HG03342 (cell line): ENCODE results near the gene FAM163A.

Experiments
- ATAC-seq: cut with Tn5 transposase; IDR thresholded peaks from one replicate; pipeline ENCODE4 v1.9.1; 2021; ENCODE audit warnings: mild to moderate bottlenecking, moderate library complexity; ENCODE audit not compliant: unreplicated experiment

Gene FAM163A

DNA sequence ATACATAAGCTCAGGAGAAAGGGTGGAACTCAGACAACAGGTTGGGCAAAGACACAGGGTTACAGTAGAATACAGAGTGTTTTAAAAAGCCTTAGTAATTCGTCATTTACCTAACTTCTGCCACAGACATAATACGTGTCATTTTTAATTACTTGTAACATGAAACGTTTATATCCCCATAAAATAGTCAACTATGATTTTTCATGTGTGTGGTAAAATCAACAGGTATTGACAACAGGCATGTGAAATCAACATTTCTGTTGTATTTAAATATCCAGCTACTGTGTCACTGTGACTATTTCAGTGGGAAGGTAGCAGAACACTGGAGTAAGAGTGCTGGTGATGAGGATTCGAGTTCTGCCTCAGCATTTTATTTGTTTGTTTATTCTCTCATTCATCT lies 5.7 kb downstream of the FAM163A start:
- no peak for ATAC-seq

DNA sequence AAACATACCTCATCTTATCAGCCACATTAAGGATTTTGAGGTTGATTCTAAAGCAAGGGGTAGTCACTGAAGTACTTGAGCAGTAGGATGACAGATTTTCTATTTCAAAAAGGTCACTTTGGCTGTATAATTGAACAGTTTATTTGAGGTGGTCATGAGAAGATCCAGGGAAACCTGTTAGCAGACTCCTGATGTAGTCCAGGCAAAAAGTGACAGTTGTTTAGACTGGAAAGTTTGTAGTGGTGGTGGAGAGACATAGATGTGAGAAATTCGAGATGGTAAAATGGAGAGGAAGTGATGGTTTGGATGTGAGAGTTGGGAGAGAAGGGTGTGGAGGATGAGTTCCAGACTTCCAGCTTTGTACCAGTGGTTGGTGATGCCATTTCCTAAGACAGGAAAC lies 7.5 kb downstream of the FAM163A start:
- no peak for ATAC-seq

DNA sequence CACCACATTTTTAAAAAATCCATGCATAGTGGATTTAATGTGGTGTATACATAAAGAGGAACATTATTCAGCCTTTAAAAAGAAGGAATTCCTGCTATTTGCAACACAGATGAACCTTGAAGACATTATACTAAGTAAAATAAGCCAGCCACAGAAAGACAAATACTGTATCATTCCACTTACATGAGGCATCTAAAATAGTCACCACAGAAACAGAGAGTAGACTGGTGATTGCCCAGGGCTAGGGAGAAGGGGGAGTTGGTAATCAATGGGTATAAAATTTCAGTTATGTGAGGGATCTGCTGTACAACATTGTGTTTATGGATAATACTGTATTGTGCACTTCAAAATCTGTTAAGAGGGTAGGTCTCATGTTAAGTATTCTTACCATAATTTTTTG lies 10.0 kb downstream of the FAM163A start:
- no peak for ATAC-seq

GRCh38 chr1:179754041-179754624 lies 11.0 kb downstream of the FAM163A start:
- ATAC-seq = no peak

DNA sequence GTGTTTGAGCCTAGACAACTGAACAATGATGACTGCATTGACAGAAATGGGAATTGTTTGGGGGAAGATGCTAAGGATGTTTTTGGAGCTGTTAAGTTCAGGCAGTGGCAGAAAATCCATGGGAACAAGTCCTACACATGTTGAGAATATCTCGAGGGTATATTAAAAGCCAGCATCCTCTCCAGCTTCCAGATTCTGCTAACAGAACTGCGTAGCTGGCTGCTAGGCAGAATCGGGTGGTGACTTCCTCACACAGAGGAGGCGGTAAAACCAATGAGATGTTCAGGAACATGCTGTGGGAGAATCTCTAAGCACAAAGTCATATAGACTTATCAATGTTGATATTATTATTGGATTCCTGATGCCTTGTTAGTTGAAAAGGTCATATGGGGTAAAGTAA lies 14.8 kb downstream of the FAM163A start:
- ATAC-seq = no peak

DNA sequence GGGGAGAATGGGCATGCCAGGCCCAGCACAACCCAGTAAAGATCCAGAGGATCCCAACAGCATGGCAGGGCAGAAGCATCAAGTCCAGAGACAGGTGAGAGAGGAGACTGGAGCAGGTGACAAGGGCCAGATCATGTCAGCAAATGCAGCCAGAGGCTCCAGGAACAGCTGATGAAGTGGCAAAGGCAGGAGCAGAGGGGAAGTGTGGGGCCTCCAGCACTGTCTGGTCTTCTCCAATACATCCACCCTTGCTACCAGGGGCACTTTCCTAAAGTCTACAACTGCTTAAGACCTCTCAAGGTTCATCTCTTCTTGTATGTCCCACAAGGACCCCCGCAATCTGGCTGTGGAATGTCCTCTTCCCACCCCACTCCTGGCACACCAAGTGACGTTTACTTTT lies 17.4 kb downstream of the FAM163A start:
- no peak for ATAC-seq

DNA sequence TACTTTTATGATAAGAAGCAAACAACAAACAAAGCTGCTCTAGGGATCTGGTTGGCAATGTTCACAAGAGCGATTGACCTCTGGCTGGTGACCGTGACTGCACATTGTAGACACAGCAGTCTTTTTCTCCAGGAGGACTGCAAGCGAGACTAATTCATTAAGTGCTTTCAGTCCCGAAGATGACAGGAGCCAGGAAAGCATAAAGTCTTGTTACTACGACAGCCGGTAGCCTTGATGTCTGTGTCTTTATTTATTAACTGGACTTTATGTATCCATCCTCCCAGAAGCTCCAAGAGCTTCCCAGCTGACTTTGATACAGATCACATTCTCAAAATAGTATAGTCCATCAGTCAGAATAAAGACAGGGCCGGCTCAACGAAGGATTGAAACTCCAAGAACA lies 18.2 kb downstream of the FAM163A start:
- ATAC-seq = no peak

- ATAC-seq = no peak
Observed at GRCh38 chr1:179761846-179762640, 19.0 kb downstream of the FAM163A start.

GRCh38 chr1:179767177-179767581 lies 24.1 kb downstream of the FAM163A start:
- ATAC-seq = no peak

- no peak for ATAC-seq
Observed at GRCh38 chr1:179767996-179768395, 24.9 kb downstream of the FAM163A start.

- ATAC-seq = no peak
Observed at GRCh38 chr1:179770887-179771502, 27.9 kb downstream of the FAM163A start.

GRCh38 chr1:179773264-179773663 lies 30.2 kb downstream of the FAM163A start:
- no peak for ATAC-seq

- ATAC-seq = no peak
Observed at GRCh38 chr1:179774000-179774399, 30.9 kb downstream of the FAM163A start.

- ATAC-seq = no peak
Observed at GRCh38 chr1:179774566-179774965, 31.5 kb downstream of the FAM163A start.

DNA sequence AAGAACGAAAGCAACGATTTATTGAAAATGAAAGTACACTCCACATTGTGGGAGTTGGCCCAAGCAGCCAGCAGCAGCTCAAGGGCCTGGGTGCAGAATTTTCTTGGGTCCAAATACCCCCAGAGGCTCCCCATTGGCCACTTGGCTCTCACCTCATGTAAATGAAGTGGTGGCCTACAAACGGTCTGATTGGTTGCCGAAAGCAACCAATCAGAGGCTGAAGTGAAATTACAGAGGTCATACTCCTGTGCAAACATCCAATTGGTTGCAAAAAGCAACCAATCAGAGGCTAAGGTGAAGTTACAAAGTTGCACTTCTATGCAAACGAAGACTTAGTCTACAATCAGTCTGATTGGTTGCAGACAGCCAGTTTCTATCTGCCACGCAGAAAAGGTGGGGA lies 31.9 kb downstream of the FAM163A start:
- no peak for ATAC-seq

GRCh38 chr1:179776831-179777230 lies 33.7 kb downstream of the FAM163A start:
- ATAC-seq = no peak

DNA sequence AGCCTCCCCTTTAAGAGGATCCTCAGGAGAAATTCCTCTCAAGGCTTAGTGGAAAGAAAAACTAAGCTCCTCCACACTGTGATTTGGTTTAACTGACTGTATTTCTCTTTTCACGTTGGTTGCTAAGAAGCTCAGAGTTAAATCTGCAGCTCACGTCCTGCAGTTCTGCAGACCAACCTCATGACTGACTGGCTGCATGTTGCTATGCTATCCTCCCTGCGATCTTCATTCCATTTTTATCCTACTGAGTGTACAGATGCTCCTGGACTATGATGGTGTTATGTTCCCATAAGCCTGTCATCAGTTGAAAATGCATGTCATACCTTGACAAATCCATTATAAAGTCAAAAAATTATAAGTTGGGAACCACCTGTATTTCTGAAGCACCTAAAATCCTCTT lies 34.6 kb downstream of the FAM163A start:
- ATAC-seq = no peak

- ATAC-seq = no peak
Observed at GRCh38 chr1:179779645-179780272, 36.7 kb downstream of the FAM163A start.

GRCh38 chr1:179781962-179782361 lies 38.9 kb downstream of the FAM163A start:
- no peak for ATAC-seq

DNA sequence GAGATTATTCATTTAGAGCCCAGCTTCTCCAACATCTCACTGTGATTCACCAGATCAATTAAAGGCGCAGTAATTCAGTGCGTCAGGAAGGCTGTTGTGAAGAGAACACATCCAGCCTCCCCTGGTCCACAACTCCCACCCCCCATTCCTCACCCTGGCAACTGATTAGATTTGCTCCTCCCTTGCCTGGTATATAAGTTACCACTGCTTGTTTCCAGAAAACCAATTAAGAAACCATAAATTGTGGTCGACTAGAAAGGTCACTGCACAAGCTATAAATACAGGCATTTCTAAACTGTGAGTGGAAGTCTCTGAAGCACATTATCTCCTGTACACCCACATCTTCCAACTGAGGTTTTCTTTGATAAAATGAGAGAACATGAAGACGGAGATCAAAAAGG lies 41.9 kb downstream of the FAM163A start:
- ATAC-seq = no peak

GRCh38 chr1:179785728-179786127 lies 42.6 kb downstream of the FAM163A start:
- ATAC-seq = no peak
